H1 (cell line): ENCODE measurements around the gene EXOSC10. TPM values are rescaled to one million over a fixed set of nuclear protein-coding genes. Genes with fewer than 3 reads are reported as not detected.

ENCODE experiments used
- CTCF ChIA-PET: fragments of 300-600 bp; sonication (Branson Sonifier 250); formaldehyde crosslinking; loops from one replicate; lab custom pipeline; 2021; ENCODE audit not compliant: partially characterized antibody; lab: Charles Lee
- POLR2A ChIA-PET: fragments of 300-600 bp; sonication (Branson Sonifier 250); formaldehyde crosslinking; loops from one replicate; lab custom pipeline; 2021; ENCODE audit warnings: inconsistent platforms; ENCODE audit not compliant: partially characterized antibody; lab: Charles Lee
- DNase-seq, 2 experiments: peaks; one replicate each; pipeline versions ENCODE4 v3.0.0 to v3.0.0-alpha.2; 2010 to 2022; ENCODE audit warnings: low spot score in 2 of 2, low read depth in 1 of 2, mixed read lengths in 1 of 2
- FAIRE-seq: peaks from 2 replicates; lab custom pipeline; 2011; peaks lifted over from hg19 to GRCh38; lab: Jason Lieb, UNC
- H2AFZ ChIP-seq: 2 replicates; pipeline ENCODE4 v1.8.1; 2012; ENCODE audit warnings: low read length, inconsistent platforms
- H2AK5ac ChIP-seq: 2 replicates; pipeline ENCODE4 v1.6.1; 2013; ENCODE audit warnings: low read depth, low read length
- H2BK120ac ChIP-seq: replicated peaks from 2 replicates; pipeline ENCODE3; 2013; ENCODE audit warnings: low read depth, low read length, inconsistent platforms
- H2BK12ac ChIP-seq: 2 replicates; pipeline ENCODE4 v1.6.1; 2013; ENCODE audit warnings: low read depth, low read length
- H2BK15ac ChIP-seq: 2 replicates; pipeline ENCODE4 v1.6.1; 2013; ENCODE audit warnings: low read length
- H2BK20ac ChIP-seq: 2 replicates; pipeline ENCODE4 v1.6.1; 2013; ENCODE audit warnings: low read length
- H2BK5ac ChIP-seq: 2 replicates; pipeline ENCODE4 v1.6.1; 2013; ENCODE audit warnings: low read depth, low read length
- H3K14ac ChIP-seq: 2 replicates; pipeline ENCODE4 v1.6.1; 2013; ENCODE audit warnings: inconsistent platforms; ENCODE audit not compliant: insufficient read length
- H3K18ac ChIP-seq: 2 replicates; pipeline ENCODE4 v1.6.1; 2013; ENCODE audit warnings: low read length; ENCODE audit errors: extremely low read depth
- H3K23ac ChIP-seq: 2 replicates; pipeline ENCODE4 v1.6.1; 2013; ENCODE audit warnings: inconsistent platforms; ENCODE audit not compliant: insufficient read length
- H3K23me2 ChIP-seq: 2 replicates; pipeline ENCODE4 v1.6.1; 2013; ENCODE audit warnings: low read depth, low read length
- H3K27ac ChIP-seq: 2 replicates; pipeline ENCODE4 v1.6.1; 2011; ENCODE audit warnings: low read depth, low read length, inconsistent platforms
- H3K27me3 ChIP-seq, 4 experiments: replicated peaks in 1 of 4; 1 replicate in 1 of 4; 2 replicates in 3 of 4; pipeline versions ENCODE4 v1.6.1 to v1.8.1; 2011 to 2013; ENCODE audit warnings: low read length in 3 of 4, mild to moderate bottlenecking in 3 of 4, inconsistent platforms in 2 of 4, mixed read lengths in 2 of 4, moderate library complexity in 1 of 4; ENCODE audit not compliant: control insufficient read depth in 3 of 4, insufficient read depth in 3 of 4; ENCODE audit errors: extremely low read depth in 1 of 4
- H3K36me3 ChIP-seq, 4 experiments: 2 replicates each; pipeline versions ENCODE4 v1.6.1 to v1.8.1; 2011 to 2013; ENCODE audit warnings: mild to moderate bottlenecking in 4 of 4, low read length in 3 of 4, moderate library complexity in 2 of 4, control low read depth in 1 of 4, inconsistent platforms in 1 of 4; ENCODE audit not compliant: insufficient read depth in 4 of 4, control insufficient read depth in 2 of 4
- H3K4ac ChIP-seq: replicated peaks from 2 replicates; pipeline ENCODE3; 2013; ENCODE audit warnings: low read length, low read depth, mixed read lengths, inconsistent platforms; ENCODE audit not compliant: insufficient read length
- H3K4me1 ChIP-seq, 4 experiments: replicated peaks in 1 of 4; 1 replicate in 1 of 4; 2 replicates in 3 of 4; pipeline versions ENCODE4 v1.6.1 to v1.8.1; 2011 to 2013; ENCODE audit warnings: low read length in 3 of 4, inconsistent platforms in 2 of 4, mixed read lengths in 1 of 4; ENCODE audit not compliant: insufficient read depth in 4 of 4, control insufficient read depth in 3 of 4
- H3K4me2 ChIP-seq, 2 experiments: 2 replicates each; pipeline versions ENCODE4 v1.6.1 to v1.8.1; 2011 to 2013; ENCODE audit warnings: low read depth in 2 of 2, low read length in 2 of 2, control low read depth in 1 of 2, inconsistent platforms in 1 of 2, mild to moderate bottlenecking in 1 of 2; ENCODE audit not compliant: insufficient read depth in 1 of 2
- H3K4me3 ChIP-seq, 4 experiments: fragments of 200-600, 300-600 bp in 1 of 4; sonication (generic), shearing (Covaris generic), sonication (Bioruptor Twin) in 1 of 4; 2 replicates each; pipeline versions ENCODE4 v1.5.1 to v1.8.1; 2011 to 2016; ENCODE audit warnings: low read length in 4 of 4, low read depth in 3 of 4, control low read depth in 2 of 4, inconsistent platforms in 2 of 4, mild to moderate bottlenecking in 2 of 4, mixed read lengths in 1 of 4, moderate library complexity in 1 of 4; ENCODE audit not compliant: insufficient read depth in 2 of 4; ENCODE audit errors: extremely low read depth in 1 of 4
- H3K56ac ChIP-seq: replicated peaks from 2 replicates; pipeline ENCODE3; 2013; ENCODE audit warnings: low read depth, mild to moderate bottlenecking, mixed read lengths, low read length, inconsistent platforms; ENCODE audit not compliant: insufficient read length
- H3K79me1 ChIP-seq: 2 replicates; pipeline ENCODE4 v1.6.1; 2013; ENCODE audit warnings: low read depth, low read length, control low read depth
- H3K79me2 ChIP-seq, 2 experiments: 2 replicates each; pipeline versions ENCODE4 v1.6.1 to v1.8.1; 2012 to 2013; ENCODE audit warnings: low read length in 2 of 2, mild to moderate bottlenecking in 2 of 2, inconsistent platforms in 1 of 2; ENCODE audit not compliant: insufficient read depth in 2 of 2, control insufficient read depth in 1 of 2
- H3K9ac ChIP-seq, 4 experiments: replicated peaks in 1 of 4; 1 replicate in 1 of 4; 2 replicates in 3 of 4; pipeline versions ENCODE4 v1.6.1 to v1.8.1; 2011 to 2013; ENCODE audit warnings: low read depth in 3 of 4, low read length in 3 of 4, control low read depth in 2 of 4, mild to moderate bottlenecking in 2 of 4, moderate library complexity in 2 of 4, inconsistent platforms in 1 of 4; ENCODE audit errors: extremely low read depth in 1 of 4
- H3K9me3 ChIP-seq, 2 experiments: 2 replicates each; pipeline versions ENCODE4 v1.6.1 to v1.8.1; 2012 to 2013; ENCODE audit warnings: mild to moderate bottlenecking in 2 of 2, moderate library complexity in 2 of 2, control low read depth in 1 of 2, inconsistent platforms in 1 of 2, low read depth in 1 of 2, low read length in 1 of 2, mixed read lengths in 1 of 2; ENCODE audit not compliant: insufficient read depth in 2 of 2
- H4K20me1 ChIP-seq, 2 experiments: replicated peaks in 1 of 2; 2 replicates each; pipeline versions ENCODE3 to v1.8.1; 2011 to 2013; ENCODE audit warnings: inconsistent platforms in 2 of 2, low read length in 2 of 2, mild to moderate bottlenecking in 1 of 2; ENCODE audit not compliant: insufficient read depth in 2 of 2, control insufficient read depth in 1 of 2
- H4K5ac ChIP-seq: 2 replicates; pipeline ENCODE4 v1.6.1; 2013; ENCODE audit warnings: low read length, low read depth, mixed read lengths, inconsistent platforms; ENCODE audit not compliant: insufficient read length
- H4K8ac ChIP-seq: 2 replicates; pipeline ENCODE4 v1.8.0; 2013; ENCODE audit warnings: mild to moderate bottlenecking, moderate library complexity, low read length, inconsistent platforms; ENCODE audit not compliant: insufficient read depth; ENCODE audit errors: extremely low read depth
- H4K91ac ChIP-seq: replicated peaks from 2 replicates; pipeline ENCODE3; 2013; ENCODE audit warnings: low read length, mixed read lengths, inconsistent platforms; ENCODE audit not compliant: insufficient read length
- BACH1 ChIP-seq: IDR thresholded peaks from 2 replicates; pipeline ENCODE4 v1.6.1; 2012; ENCODE audit warnings: low read length, improper control_type of control experiment
- CBX5 ChIP-seq: fragments of 300-800, 300-1000 bp; sonication (generic); IDR thresholded peaks from 2 replicates; pipeline ENCODE4 v1.7.1; 2016; ENCODE audit warnings: antibody characterized with exemption, low read length, low read depth
- CBX8 ChIP-seq: fragments of 300-800, 300-1000 bp; sonication (generic); IDR thresholded peaks from 2 replicates; pipeline ENCODE4 v1.7.1; 2016; ENCODE audit warnings: low read depth, low read length, borderline replicate concordance
- CHD1 ChIP-seq: IDR thresholded peaks from 2 replicates; pipeline ENCODE4 v1.6.1; 2012; ENCODE audit warnings: low read depth, low read length, improper control_type of control experiment
- KDM5A ChIP-seq: fragments of 200-600 bp; IDR thresholded peaks from 2 replicates; pipeline ENCODE4 v1.7.1; 2012; ENCODE audit warnings: mild to moderate bottlenecking, low read length, inconsistent platforms, mixed read lengths
- NANOG ChIP-seq: IDR thresholded peaks from 2 replicates; pipeline ENCODE4 v1.6.1; 2011; ENCODE audit warnings: low read length, low read depth, mild to moderate bottlenecking, inconsistent platforms; ENCODE audit not compliant: insufficient read depth, poor library complexity, severe bottlenecking
- POLR2AphosphoS5 ChIP-seq: IDR thresholded peaks from 2 replicates; pipeline ENCODE4 v1.6.1; 2011; ENCODE audit warnings: low read depth, low read length
- RBBP5 ChIP-seq: IDR thresholded peaks from 2 replicates; pipeline ENCODE4 v1.7.1; 2012; ENCODE audit warnings: low read depth, mild to moderate bottlenecking, inconsistent platforms, low read length, moderate library complexity, borderline replicate concordance
- SRF ChIP-seq: IDR thresholded peaks from 2 replicates; pipeline ENCODE4 v1.6.1; 2011; ENCODE audit warnings: mild to moderate bottlenecking, low read depth, low read length, moderate library complexity
- WGBS, 2 experiments: shearing (Covaris generic) in 1 of 2; methylation state at CpG; one replicate each; pipeline versions ENCODE4 v1.1.6 to v1.1.7; 2013 to 2015; ENCODE audit warnings: low lambda C conversion rate in 2 of 2, mixed read lengths in 2 of 2, inconsistent platforms in 1 of 2, low coverage in 1 of 2, missing lambda C conversion rate in 1 of 2; ENCODE audit not compliant: insufficient replicate concordance in 2 of 2, insufficient coverage in 1 of 2, insufficient read length in 1 of 2; ENCODE audit errors: extremely low coverage in 1 of 2, missing lambda C conversion rate in 1 of 2; 5-methylcytosine and 5-hydroxymethylcytosine counted together
- polyA plus RNA-seq, 7 experiments: library from polyadenylated mRNA; depleted of rRNA in 3 of 7; stranded (reverse) in 5 of 7; unstranded in 2 of 7; fragments of >200 nt in 5 of 7; fragments of 200-250 nt in 2 of 7; gene quantifications; 1 replicate in 5 of 7; 2 replicates in 1 of 7; 4 replicates in 1 of 7; pipeline versions ENCODE4 v1.2.1 to v1.2.3, GENCODE V29; 2011 to 2013; ENCODE audit warnings: missing spikeins in 2 of 7, mixed read lengths in 2 of 7
- total RNA-seq: library from RNA; stranded (reverse); fragmentation: NEBNext Ultra II Directional; extraction: Animal tissue kit (Norgen Biotek cat#: 25700); gene quantifications from 2 replicates; pipeline ENCODE4 v1.2.1, GENCODE V29; 2021

Gene EXOSC10
- total and polyA plus RNA-seq, 2 of the 8 experiments (the other 6 are each of a cell fraction or from before 2014, with no cell fraction given) = 57.9 to 86.1 TPM

DNA sequence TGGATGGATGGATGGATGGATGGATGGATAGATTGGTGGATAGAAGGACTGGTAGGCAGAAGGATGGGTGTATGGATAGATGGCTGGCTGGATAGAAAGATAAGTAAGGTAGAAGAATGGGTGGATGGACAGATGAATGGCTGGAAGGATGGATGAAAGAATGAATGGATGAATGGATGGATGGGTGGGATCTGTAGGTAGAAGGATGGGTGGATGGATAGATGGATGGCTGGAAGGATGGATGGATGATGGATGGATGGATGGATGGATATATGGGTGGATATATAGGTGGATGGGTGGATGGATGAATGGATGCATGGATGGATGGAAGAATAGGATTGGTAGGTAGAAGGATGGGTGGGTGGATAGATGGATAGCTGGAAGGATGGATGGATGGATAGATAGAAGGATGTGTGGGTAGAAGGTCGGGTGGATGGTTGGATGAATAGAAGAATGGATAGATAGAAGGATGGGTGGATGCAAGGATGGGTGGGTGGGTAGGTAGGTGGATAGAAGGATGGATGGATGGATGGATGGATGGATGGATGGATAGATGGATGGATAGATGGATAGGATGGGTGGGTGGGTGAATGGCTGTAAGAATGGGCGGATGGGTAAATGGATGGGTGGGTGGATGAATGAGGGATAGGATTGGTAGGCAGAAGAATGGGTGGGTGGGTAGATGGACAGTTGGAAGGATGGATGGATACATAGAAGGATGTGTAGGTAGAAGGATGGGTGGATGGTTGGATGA, 60.1 kb downstream of the EXOSC10 start:
- ChIA-PET CTCF (interaction anchor here (0.7 to 7.4 kb wide), 7 partner anchors 12 to 1245 kb away, joined by 3 to 168 read pairs (median 10); partner anchors contain the start of genes MASP2 and SRM), POLR2A (interaction anchor here (2.4 to 3.9 kb wide), 2 partner anchors 13 to 17 kb away, joined by 9 to 31 read pairs; no protein-coding TSS in a partner anchor)
- no peak overlapping the region for H3K18ac ChIP-seq

More for the DNA sequence above, 60.1 kb downstream of the EXOSC10 start:
- H3K4ac ChIP-seq = no peak overlapping the region
- FAIRE-seq (no peak), DNase-seq (no peak)
- H3K36me3 ChIP-seq = no peaks in the 10 kb centered on the region
- no peak overlapping the region for H2AK5ac ChIP-seq
- no peak overlapping the region for H2BK12ac ChIP-seq
- H2BK120ac ChIP-seq = no peak overlapping the region
- H3K23me2 ChIP-seq = peaks cover 32% of the 10 kb centered on the region; the same call in 1 of the 2 replicates
- H2AFZ ChIP-seq = no peak overlapping the region
- no peak overlapping the region for H3K23ac ChIP-seq
- no peak overlapping the region for H4K5ac ChIP-seq
- no peaks in the 10 kb centered on the region for H3K79me2 ChIP-seq
- no peak overlapping the region for H4K91ac ChIP-seq
- H2BK15ac ChIP-seq = no peak overlapping the region
- no peaks in the 10 kb centered on the region for H3K4me1 ChIP-seq
- H3K79me1 ChIP-seq = no peaks in the 10 kb centered on the region
- no peak overlapping the region for H3K4me3 ChIP-seq
- no peak overlapping the region for H3K27ac ChIP-seq
- no peak overlapping the region for H3K14ac ChIP-seq
- H4K20me1 ChIP-seq = peaks cover 0 to 13% of the 10 kb centered on the region in 2 experiments
- H3K27me3 ChIP-seq = no peaks in the 10 kb centered on the region
- no peak overlapping the region for H4K8ac ChIP-seq
- H2BK5ac ChIP-seq = no peak overlapping the region
- no peak overlapping the region for H3K4me2 ChIP-seq
- TF ChIP-seq CHD1 (no peak), RBBP5 (no peak), CBX8 (no peak), CBX5 (no peak), KDM5A (no peak), POLR2AphosphoS5 (no peak), NANOG (no peak), BACH1 (no peak), SRF (no peak)
- no peak overlapping the region for H2BK20ac ChIP-seq
- H3K56ac ChIP-seq = no peak overlapping the region
- WGBS, 2 experiments = 82 to 100% methylated on average over 1 to 2 of the region's 2 CpGs
- no peaks in the 10 kb centered on the region for H3K9me3 ChIP-seq
- no peak overlapping the region for H3K9ac ChIP-seq
